OCI-LY7 (cell line): ENCODE results near the gene ACSL3.

ENCODE experiments used
- EZH2phosphoT487 ChIP-seq: fragments of 200-600 bp; sonication (generic); IDR thresholded peaks from 2 replicates; pipeline ENCODE4 v1.6.1; 2018; ENCODE audit warnings: low read depth, borderline replicate concordance, mild to moderate bottlenecking, mixed run types, antibody characterized with exemption, low read length, moderate library complexity, mixed read lengths
- TF ChIP-seq, protein P1 (sequence below): fragments of 200-600 bp; sonication (generic); conservative IDR thresholded peaks from 2 replicates; pipeline ENCODE4 v1.5.1; 2014; ENCODE audit warnings: mild to moderate bottlenecking, antibody characterized with exemption, low read length, moderate library complexity, mixed read lengths

- TF ChIP-seq, protein P1, sequence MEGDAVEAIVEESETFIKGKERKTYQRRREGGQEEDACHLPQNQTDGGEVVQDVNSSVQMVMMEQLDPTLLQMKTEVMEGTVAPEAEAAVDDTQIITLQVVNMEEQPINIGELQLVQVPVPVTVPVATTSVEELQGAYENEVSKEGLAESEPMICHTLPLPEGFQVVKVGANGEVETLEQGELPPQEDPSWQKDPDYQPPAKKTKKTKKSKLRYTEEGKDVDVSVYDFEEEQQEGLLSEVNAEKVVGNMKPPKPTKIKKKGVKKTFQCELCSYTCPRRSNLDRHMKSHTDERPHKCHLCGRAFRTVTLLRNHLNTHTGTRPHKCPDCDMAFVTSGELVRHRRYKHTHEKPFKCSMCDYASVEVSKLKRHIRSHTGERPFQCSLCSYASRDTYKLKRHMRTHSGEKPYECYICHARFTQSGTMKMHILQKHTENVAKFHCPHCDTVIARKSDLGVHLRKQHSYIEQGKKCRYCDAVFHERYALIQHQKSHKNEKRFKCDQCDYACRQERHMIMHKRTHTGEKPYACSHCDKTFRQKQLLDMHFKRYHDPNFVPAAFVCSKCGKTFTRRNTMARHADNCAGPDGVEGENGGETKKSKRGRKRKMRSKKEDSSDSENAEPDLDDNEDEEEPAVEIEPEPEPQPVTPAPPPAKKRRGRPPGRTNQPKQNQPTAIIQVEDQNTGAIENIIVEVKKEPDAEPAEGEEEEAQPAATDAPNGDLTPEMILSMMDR: no peak
- no peak for TF ChIP-seq EZH2phosphoT487
Observed at GRCh38 chr2:222875482-222875881, 14.6 kb downstream of the ACSL3 start.
